Pancreas (tissue), 10 donors: ENCODE data around the gene NEK6. TPM values are rescaled to one million over a fixed set of nuclear protein-coding genes. Genes with fewer than 3 reads are reported as not detected.

Experiments used
- ATAC-seq, 4 donors: fragments of 200-7000 bp; cut with Tn5 transposase; one replicate each; pipeline versions ENCODE4 v1.8.0 to v1.9.1; 2020; ENCODE audit warnings: mild to moderate bottlenecking in 4 of 4, moderate library complexity in 4 of 4
- DNase-seq, 6 donors: peaks; one replicate each; pipeline ENCODE4 v3.0.0-alpha.2; 2020
- FAIRE-seq: peaks from 2 replicates; lab custom pipeline; 2012; peaks lifted over from hg19 to GRCh38; lab: Jason Lieb, UNC
- H3K27ac ChIP-seq, 4 donors: fragments of 200-600 bp; sonication (generic); 1 replicate in 3 of 4; 2 replicates in 1 of 4; pipeline versions ENCODE4 v1.5.0 to v1.8.0; 2020
- H3K27me3 ChIP-seq, 4 donors: fragments of 200-600 bp; one replicate each; pipeline ENCODE4 v1.8.0; 2021
- H3K36me3 ChIP-seq, 3 donors: fragments of 200-600 bp; sonication (generic) in 1 of 3; one replicate each; pipeline versions ENCODE4 v1.5.0 to v1.8.0; 2020 to 2021
- H3K4me1 ChIP-seq, 3 donors: fragments of 200-600 bp; one replicate each; pipeline ENCODE4 v1.8.0; 2021
- H3K4me3 ChIP-seq, 4 donors: fragments of 200-600 bp; sonication (generic) in 2 of 4; one replicate each; pipeline versions ENCODE4 v1.5.0 to v1.8.0; 2020 to 2021
- H3K9me3 ChIP-seq, 4 donors: fragments of 200-600 bp; one replicate each; pipeline ENCODE4 v1.8.0; 2021
- CTCF ChIP-seq, 4 donors: fragments of 200-600 bp; sonication (generic) in 3 of 4; IDR thresholded peaks; one replicate each; pipeline versions ENCODE4 v1.5.0 to v1.8.0; 2021; ENCODE audit warnings: antibody characterized with exemption in 4 of 4
- WGBS, 2 donors: extraction: QIAGEN DNeasy Blood & Tissue Kit; methylation state at CpG; one replicate each; pipeline ENCODE4 v1.1.7; 2013; 5-methylcytosine and 5-hydroxymethylcytosine counted together
- intact Hi-C, 3 donors: fragments of 100-400 bp; cut with DNase I; formaldehyde crosslinking; loops; one replicate each; pipeline versions ENCODE4 v1.11.1 to v1.14.2; 2022
- polyA plus RNA-seq, 2 donors: library from polyadenylated mRNA; stranded (reverse); fragments of 200-250 nt; gene quantifications; one replicate each; pipeline ENCODE4 v1.2.3, GENCODE V29; 2013
- total RNA-seq, 6 donors: library from RNA; stranded (reverse); fragmentation: NEBNext Ultra II Directional in 4 of 6; extraction: Animal tissue kit (Norgen Biotek cat#: 25700) in 4 of 6; gene quantifications; one replicate each; pipeline versions ENCODE4 v1.2.1 to v1.2.4, GENCODE V29; 2021 to 2023
- donor health status: healthy with polysubstance abuse.
- donor health status: DM: no; HTN: no; CAD: no; lungs with moderate emphysema.
- donor health status: DM: no; HTN: no; CAD: no.
- donor health status: control.
- donor health status: control.
- donor health status: Bipolar disorder and iron deficiency.
- donor health status: DM: yes; HTN: yes; CAD: no.
- donor health status: DM: no; HTN: no; CAD: no.
- donor health status: DM: no; HTN: no; CAD: no.
- donor health status: DM: yes; HTN: yes; CAD: no.

NEK6 gene
- total and polyA plus RNA-seq, 8 donors: 7.8 to 67.0 (median 29.7) TPM

DNA sequence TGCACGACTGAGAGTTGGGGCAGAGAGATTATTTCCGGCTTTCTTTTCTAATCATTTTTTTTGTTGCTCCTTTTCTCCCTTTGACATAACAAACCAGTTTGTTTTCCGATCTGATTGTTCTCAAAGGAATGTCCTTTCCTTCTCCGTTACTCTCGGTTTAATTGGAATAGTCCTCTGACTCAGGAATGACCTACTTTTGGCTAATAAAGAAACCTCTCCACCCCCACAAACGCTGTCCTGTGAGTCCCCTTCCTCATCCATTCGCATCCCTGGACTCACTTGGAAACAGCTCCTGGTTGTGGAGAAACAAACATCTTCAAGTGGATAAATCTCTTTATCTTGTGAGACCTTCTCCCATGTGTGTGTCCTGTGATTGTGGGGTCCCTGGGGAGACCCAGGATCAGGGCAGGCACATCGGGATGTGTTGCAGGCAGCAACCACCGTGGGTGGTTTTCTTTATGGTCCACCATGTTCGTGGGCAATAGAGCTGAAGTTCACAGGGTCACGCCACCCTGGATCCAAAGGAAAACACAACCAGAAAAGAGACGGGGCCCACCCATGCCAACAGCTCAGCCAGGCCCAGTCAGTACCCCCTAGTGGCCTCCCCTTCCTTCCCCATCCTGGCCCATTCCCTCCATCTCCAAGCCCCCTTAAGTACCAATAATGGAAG, 45.2 kb upstream of the NEK6 start:
- H3K27me3 ChIP-seq: no peaks in the 10 kb centered on the region
- DNase-seq: peak in 1 of 6 donors; percentile 12
- H3K9me3 ChIP-seq: no peaks in the 10 kb centered on the region
- H3K36me3 ChIP-seq: no peaks in the 10 kb centered on the region
- peaks cover 0 to 2% (median 0%) of the 10 kb centered on the region in 3 donors for H3K4me1 ChIP-seq
- intact Hi-C loops: no loop called here
- H3K4me3 ChIP-seq: no peak overlapping the region
- FAIRE-seq: no peak
- no peak overlapping the region for H3K27ac ChIP-seq
- ATAC-seq: no peak
- no peak for TF ChIP-seq CTCF (IDR thresholded peaks at IDR 0.05)
- 71 to 79% methylated on average over 12 of the region's 12 CpGs for WGBS, 2 donors

- Histone ChIP-seq H3K4me3 (no peak overlapping the region), H3K27ac (no peak overlapping the region), H3K4me1 (peaks cover 0 to 10% (median 0%) of the 10 kb centered on the region in 3 donors), H3K36me3 (no peaks in the 10 kb centered on the region), H3K27me3 (no peaks in the 10 kb centered on the region), H3K9me3 (no peaks in the 10 kb centered on the region)
- ATAC-seq (no peak), FAIRE-seq (no peak), DNase-seq (no peak)
- TF ChIP-seq CTCF (IDR thresholded peaks at IDR 0.05): no peak
- WGBS, 2 donors: 90 to 92% methylated on average over 12 of the region's 12 CpGs
- intact Hi-C loops: no loop called here
These were observed 44.4 kb upstream of the NEK6 start for GRCh38 chr9:124213396-124213795.

DNA sequence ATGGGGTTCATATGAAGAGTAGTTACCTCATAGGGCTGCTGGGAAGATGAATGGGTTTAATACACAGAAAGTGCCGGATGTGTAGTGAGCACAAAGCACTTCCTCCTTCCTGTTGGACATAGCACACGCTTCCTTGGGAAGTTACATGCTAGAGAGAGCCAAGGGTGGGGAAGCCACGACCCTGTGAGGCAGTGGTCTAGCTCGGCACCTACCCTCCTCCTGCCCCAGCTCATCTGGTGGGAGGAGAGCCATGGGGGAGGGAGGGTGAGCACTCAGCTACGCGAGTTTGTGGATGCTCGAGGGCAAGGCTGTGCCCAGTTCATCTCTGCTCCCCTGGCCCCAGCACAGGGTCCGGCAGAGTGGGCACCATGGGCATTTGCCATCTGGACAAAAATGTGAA, 43.6 kb upstream of the NEK6 start:
- intact Hi-C loops: no loop called here
- no peaks in the 10 kb centered on the region for H3K9me3 ChIP-seq
- no peaks in the 10 kb centered on the region for H3K36me3 ChIP-seq
- H3K27me3 ChIP-seq: no peaks in the 10 kb centered on the region
- peaks cover 0 to 17% (median 0%) of the 10 kb centered on the region in 3 donors for H3K4me1 ChIP-seq
- no peak overlapping the region for H3K27ac ChIP-seq
- TF ChIP-seq CTCF (IDR thresholded peaks at IDR 0.05): no peak
- H3K4me3 ChIP-seq: no peak overlapping the region
- DNase-seq: peak in 1 of 6 donors; percentile 35
- no peak for FAIRE-seq
- 72 to 78% methylated on average over 8 of the region's 8 CpGs for WGBS, 2 donors
- no peak for ATAC-seq

DNA sequence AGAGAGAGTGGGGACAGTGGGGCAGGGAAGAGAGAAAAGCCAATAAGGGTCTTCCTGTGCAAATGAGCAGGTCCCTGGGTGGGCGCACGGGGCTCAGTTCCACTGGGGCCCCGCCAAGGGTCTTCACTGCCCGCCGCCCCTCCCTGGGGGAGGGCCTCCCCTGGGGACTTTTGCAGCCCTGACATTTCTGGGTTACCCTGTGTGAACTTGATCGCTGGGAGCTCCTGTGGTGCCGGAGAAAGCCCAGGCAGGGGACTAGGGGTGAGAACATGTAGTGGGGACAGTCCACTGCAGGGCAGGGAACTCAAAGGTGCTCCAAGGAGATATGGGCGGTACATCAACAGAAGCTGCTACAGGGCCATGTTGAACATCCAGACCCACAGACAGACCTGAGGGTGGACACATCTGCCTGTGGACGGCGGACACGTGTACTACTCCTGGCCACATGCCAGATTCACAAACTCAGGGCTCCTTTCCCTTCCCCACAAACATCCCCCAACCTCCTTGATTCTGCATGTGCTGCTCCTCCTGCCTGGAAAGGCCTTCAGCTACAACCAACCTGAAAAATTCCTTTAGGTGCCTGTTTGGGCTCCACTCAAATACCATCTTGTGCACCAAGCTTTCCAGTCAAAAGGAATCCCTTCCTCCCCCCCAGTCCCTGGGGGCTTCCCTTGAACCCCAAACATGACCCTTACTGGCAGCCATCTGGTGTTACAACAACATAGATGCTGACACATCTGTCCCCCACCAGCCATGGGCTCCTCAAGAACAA, 43.0 kb upstream of the NEK6 start:
- TF ChIP-seq CTCF (IDR thresholded peaks at IDR 0.05): no peak
- no peak overlapping the region for H3K4me3 ChIP-seq
- H3K4me1 ChIP-seq: peaks cover 0 to 24% (median 6%) of the 10 kb centered on the region in 3 donors
- WGBS, 2 donors: 76 to 78% methylated on average over 11 of the region's 11 CpGs
- ATAC-seq (no peak), DNase-seq (peak in 1 of 6 donors; percentile 37), FAIRE-seq (no peak)
- H3K27me3 ChIP-seq: no peaks in the 10 kb centered on the region
- H3K27ac ChIP-seq: no peak overlapping the region
- intact Hi-C loops: no loop called here
- H3K36me3 ChIP-seq: no peaks in the 10 kb centered on the region
- no peaks in the 10 kb centered on the region for H3K9me3 ChIP-seq
